Skeletal muscle tissue (tissue), 4 donors: ENCODE measurements around the gene STX5. TPM values are rescaled to one million over a fixed set of nuclear protein-coding genes. Genes with fewer than 3 reads are reported as not detected.
A peak's percentile ranks its signal among the peaks of the same experiment; 100 is the strongest.

Source experiments
- H3K27ac ChIP-seq: one replicate; pipeline ENCODE4 v1.7.0; 2013; ENCODE audit warnings: mild to moderate bottlenecking, low read depth, low read length, inconsistent platforms
- H3K27me3 ChIP-seq, 3 donors: one replicate each; pipeline ENCODE4 v1.7.0; 2013; ENCODE audit warnings: low read length in 3 of 3; ENCODE audit not compliant: control insufficient read depth in 3 of 3, insufficient read depth in 3 of 3
- H3K36me3 ChIP-seq, 3 donors: one replicate each; pipeline ENCODE4 v1.7.0; 2013; ENCODE audit warnings: low read length in 3 of 3; ENCODE audit not compliant: control insufficient read depth in 3 of 3, insufficient read depth in 3 of 3
- H3K4me1 ChIP-seq, 3 donors: one replicate each; pipeline ENCODE4 v1.7.0; 2013; ENCODE audit warnings: low read length in 3 of 3, mild to moderate bottlenecking in 3 of 3; ENCODE audit not compliant: control insufficient read depth in 3 of 3, insufficient read depth in 3 of 3
- H3K4me3 ChIP-seq, 3 donors: one replicate each; pipeline ENCODE4 v1.7.0; 2013; ENCODE audit warnings: low read length in 3 of 3
- H3K9ac ChIP-seq, 3 donors: one replicate each; pipeline ENCODE4 v1.7.0; 2013; ENCODE audit warnings: low read length in 3 of 3, mild to moderate bottlenecking in 3 of 3, moderate library complexity in 2 of 3, low read depth in 1 of 3
- H3K9me3 ChIP-seq, 3 donors: one replicate each; pipeline ENCODE4 v1.7.0; 2013; ENCODE audit warnings: low read length in 3 of 3; ENCODE audit not compliant: control insufficient read depth in 3 of 3
- total RNA-seq: library from RNA; depleted of rRNA; stranded (reverse); fragments of >200 nt; gene quantifications from one replicate; pipeline ENCODE4 v1.2.3, GENCODE V29; 2014
- donor health status: Osteomylitis.

Gene STX5
- total RNA-seq, 1 donor from 2014 or later: 33.9 TPM

- H3K4me1 ChIP-seq: peaks cover 38 to 64% (median 44%) of the 10 kb centered on the region in 3 donors
- peak overlapping the region in 2 of 3 donors; percentile 13 to 15 for H3K4me3 ChIP-seq
- no peak overlapping the region for H3K27ac ChIP-seq
- peak overlapping the region in 1 of 3 donors; percentile 45 for H3K9ac ChIP-seq
- H3K27me3 ChIP-seq: no peaks in the 10 kb centered on the region
- peaks cover 25 to 32% (median 29%) of the 10 kb centered on the region in 3 donors for H3K36me3 ChIP-seq
- no peaks in the 10 kb centered on the region for H3K9me3 ChIP-seq
These were observed 42.9 kb downstream of the STX5 start for GRCh38 chr11:62788991-62789390.

GRCh38 chr11:62787005-62787759, 44.7 kb downstream of the STX5 start, which contains the start of gene TMEM179B:
Gene TMEM179B, plus strand, starts transcription at chr11:62787402. Its CDS starts 30 bp downstream, at chr11:62787432.
- Histone ChIP-seq H3K36me3 (peaks cover 23 to 30% (median 29%) of the 10 kb centered on the region in 3 donors), H3K9ac (peak within 1 kb of the TSS; percentile 70 to 97 (median 95)), H3K4me1 (peaks cover 34 to 58% (median 38%) of the 10 kb centered on the region in 3 donors)

GRCh38 chr11:62786318-62787004, 45.4 kb downstream of the STX5 start:
- Histone ChIP-seq H3K27ac (peak overlapping the region; percentile 93), H3K9ac (peak overlapping the region; percentile 70 to 97 (median 95)), H3K36me3 (peaks cover 27 to 34% (median 32%) of the 10 kb centered on the region in 3 donors), H3K4me1 (peaks cover 30 to 53% (median 33%) of the 10 kb centered on the region in 3 donors), H3K9me3 (no peaks in the 10 kb centered on the region), H3K4me3 (peak overlapping the region; percentile 79 to 98 (median 92)), H3K27me3 (no peaks in the 10 kb centered on the region)

More at GRCh38 chr11:62787005-62787759, 44.7 kb downstream of the STX5 start, which contains the start of gene TMEM179B:
- Histone ChIP-seq H3K27me3 (no peaks in the 10 kb centered on the region), H3K9me3 (no peaks in the 10 kb centered on the region), H3K27ac (peak within 1 kb of the TSS; percentile 93), H3K4me3 (peak within 1 kb of the TSS; percentile 79 to 98 (median 92))

- Histone ChIP-seq H3K36me3 (peaks cover 23 to 29% (median 26%) of the 10 kb centered on the region in 3 donors), H3K27me3 (no peaks in the 10 kb centered on the region), H3K27ac (no peak overlapping the region), H3K4me1 (peaks cover 9 to 18% (median 10%) of the 10 kb centered on the region in 3 donors), H3K4me3 (no peak overlapping the region), H3K9me3 (no peaks in the 10 kb centered on the region), H3K9ac (no peak overlapping the region)
These were observed 49.1 kb downstream of the STX5 start for GRCh38 chr11:62782753-62783152.

- Histone ChIP-seq H3K27me3 (no peaks in the 10 kb centered on the region), H3K4me1 (no peaks in the 10 kb centered on the region), H3K9ac (peak overlapping the region in 1 of 3 donors; percentile 40), H3K36me3 (peaks cover 45 to 52% (median 51%) of the 10 kb centered on the region in 3 donors), H3K4me3 (no peak overlapping the region), H3K9me3 (no peaks in the 10 kb centered on the region), H3K27ac (no peak overlapping the region)
These were observed 53.4 kb downstream of the STX5 start for GRCh38 chr11:62778441-62778840.

GRCh38 chr11:62777389-62777788, 54.5 kb downstream of the STX5 start:
- H3K36me3 ChIP-seq: peaks cover 41 to 48% (median 46%) of the 10 kb centered on the region in 3 donors
- no peaks in the 10 kb centered on the region for H3K9me3 ChIP-seq
- H3K4me1 ChIP-seq: peaks cover 0 to 2% (median under 1%) of the 10 kb centered on the region in 3 donors
- no peaks in the 10 kb centered on the region for H3K27me3 ChIP-seq
- peak overlapping the region in 1 of 3 donors; percentile 33 for H3K9ac ChIP-seq
- no peak overlapping the region for H3K4me3 ChIP-seq
- no peak overlapping the region for H3K27ac ChIP-seq

GRCh38 chr11:62775646-62776045, 56.2 kb downstream of the STX5 start:
- H3K9me3 ChIP-seq: no peaks in the 10 kb centered on the region
- H3K27me3 ChIP-seq: no peaks in the 10 kb centered on the region
- H3K4me1 ChIP-seq: peaks cover 4 to 13% (median 6%) of the 10 kb centered on the region in 3 donors
- no peak overlapping the region for H3K4me3 ChIP-seq
- H3K36me3 ChIP-seq: peaks cover 32 to 40% (median 39%) of the 10 kb centered on the region in 3 donors
- no peak overlapping the region for H3K27ac ChIP-seq
- no peak overlapping the region for H3K9ac ChIP-seq

- no peak overlapping the region for H3K27ac ChIP-seq
- H3K9ac ChIP-seq: peak overlapping the region in 1 of 3 donors; percentile 12
- H3K4me3 ChIP-seq: no peak overlapping the region
- peaks cover 30 to 40% (median 39%) of the 10 kb centered on the region in 3 donors for H3K36me3 ChIP-seq
- H3K27me3 ChIP-seq: no peaks in the 10 kb centered on the region
- peaks cover 15 to 26% (median 16%) of the 10 kb centered on the region in 3 donors for H3K4me1 ChIP-seq
- no peaks in the 10 kb centered on the region for H3K9me3 ChIP-seq
These were observed 57.4 kb downstream of the STX5 start for GRCh38 chr11:62774407-62774806.

- Histone ChIP-seq H3K4me3 (peak within 1 kb of the TSS; percentile 68 to 93 (median 74)), H3K4me1 (peaks cover 16 to 27% (median 16%) of the 10 kb centered on the region in 3 donors), H3K27ac (peak within 1 kb of the TSS; percentile 95), H3K27me3 (no peaks in the 10 kb centered on the region), H3K9me3 (no peaks in the 10 kb centered on the region), H3K9ac (peak within 1 kb of the TSS; percentile 86 to 94 (median 90)), H3K36me3 (peaks cover 16 to 30% (median 23%) of the 10 kb centered on the region in 3 donors)
These were observed 60.5 kb downstream of the STX5 start, which contains the start of gene TAF6L for GRCh38 chr11:62771144-62772021. Gene TAF6L, plus strand, starts transcription at chr11:62771396. Its CDS starts 4,388 bp downstream, at chr11:62775784.
